HepG2 (cell line): ENCODE results near the gene TBCD. TPM values are rescaled to one million over a fixed set of nuclear protein-coding genes. Genes with fewer than 3 reads are reported as not detected.
A peak's percentile ranks its signal among the peaks of the same experiment; 100 is the strongest.

Source experiments
- EHMT2 ChIP-seq: fragments of 200-600 bp; sonication (generic); IDR thresholded peaks from 2 replicates; pipeline ENCODE4 v1.7.0; 2017; ENCODE audit warnings: antibody characterized with exemption, low read depth, low read length, borderline replicate concordance
- GTF3A ChIP-seq: sonication (generic); formaldehyde crosslinking; conservative IDR thresholded peaks from 2 replicates; pipeline ENCODE4 v1.4.0; 2020; ENCODE audit warnings: mild to moderate bottlenecking, missing genetic modification reagents
- HDAC2 ChIP-seq: sonication (generic); formaldehyde crosslinking; IDR thresholded peaks from 2 replicates; pipeline ENCODE4 v1.4.0; 2020; ENCODE audit warnings: missing genetic modification reagents
- MEIS1 ChIP-seq: sonication (generic); formaldehyde crosslinking; IDR thresholded peaks from 2 replicates; pipeline ENCODE4 v1.9.0; 2021; ENCODE audit warnings: mild to moderate bottlenecking, missing genetic modification reagents, moderate library complexity, borderline replicate concordance
- PCBP2 ChIP-seq: fragments of 200-400 bp; formaldehyde crosslinking; optimal IDR thresholded peaks from 2 replicates; pipeline ENCODE3; 2018; ENCODE audit warnings: low read length, low read depth; ENCODE audit not compliant: poor library complexity, severe bottlenecking
- PLRG1 ChIP-seq: fragments of 450-650 bp; conservative IDR thresholded peaks from 2 replicates; pipeline ENCODE4 v1.6.1; 2016
- POLR2G ChIP-seq: fragments of 200-400 bp; formaldehyde crosslinking; IDR thresholded peaks from 2 replicates; pipeline ENCODE4 v1.6.1; 2018; ENCODE audit warnings: mild to moderate bottlenecking, low read depth, low read length, moderate library complexity
- REL ChIP-seq: sonication (generic); formaldehyde crosslinking; conservative IDR thresholded peaks from 2 replicates; pipeline ENCODE4 v1.8.0; 2022; ENCODE audit warnings: mild to moderate bottlenecking, missing genetic modification reagents, moderate library complexity
- REPIN1 ChIP-seq: sonication (generic); formaldehyde crosslinking; IDR thresholded peaks from 2 replicates; pipeline ENCODE4 v1.8.0; 2022; ENCODE audit warnings: missing genetic modification reagents, low read depth, mild to moderate bottlenecking, borderline replicate concordance
- SATB2 ChIP-seq: sonication (generic); formaldehyde crosslinking; IDR thresholded peaks from 2 replicates; pipeline ENCODE4 v1.5.0; 2020; ENCODE audit warnings: missing genetic modification reagents
- SP1 ChIP-seq, 2 experiments: fragments of 450-650 bp in 1 of 2; sonication (generic) in 1 of 2; formaldehyde crosslinking in 1 of 2; IDR thresholded peaks; 2 replicates each; pipeline versions ENCODE4 v1.4.0 to v1.6.1; 2016 to 2020; ENCODE audit warnings: missing genetic modification reagents in 1 of 2
- SP4 ChIP-seq: sonication (generic); formaldehyde crosslinking; IDR thresholded peaks from 2 replicates; pipeline ENCODE4 v1.8.1; 2023; ENCODE audit warnings: mild to moderate bottlenecking, missing genetic modification reagents
- ZBTB42 ChIP-seq: sonication (generic); formaldehyde crosslinking; IDR thresholded peaks from 2 replicates; pipeline ENCODE4 v1.5.0; 2020; ENCODE audit warnings: mild to moderate bottlenecking, missing genetic modification reagents
- ZBTB7A ChIP-seq: sonication (generic); formaldehyde crosslinking; IDR thresholded peaks from 2 replicates; pipeline ENCODE4 v1.8.0; 2022; ENCODE audit warnings: mild to moderate bottlenecking, missing genetic modification reagents
- ZC3H13 ChIP-seq: sonication (generic); formaldehyde crosslinking; IDR thresholded peaks from 2 replicates; pipeline ENCODE4 v1.8.1; 2023; ENCODE audit warnings: mild to moderate bottlenecking, missing genetic modification reagents, moderate library complexity
- ZNF570 ChIP-seq: sonication (generic); formaldehyde crosslinking; IDR thresholded peaks from 2 replicates; pipeline ENCODE4 v1.4.0; 2020; ENCODE audit warnings: mild to moderate bottlenecking, missing genetic modification reagents, borderline replicate concordance
- ZNF589 ChIP-seq: sonication (generic); formaldehyde crosslinking; conservative IDR thresholded peaks from 2 replicates; pipeline ENCODE4 v1.8.0; 2022; ENCODE audit warnings: mild to moderate bottlenecking, moderate library complexity, missing genetic modification reagents
- ZNF619 ChIP-seq: sonication (generic); formaldehyde crosslinking; IDR thresholded peaks from 2 replicates; pipeline ENCODE4 v1.4.0; 2020; ENCODE audit warnings: mild to moderate bottlenecking, missing genetic modification reagents
- ZSCAN30 ChIP-seq: sonication (generic); formaldehyde crosslinking; IDR thresholded peaks from 2 replicates; pipeline ENCODE4 v1.5.0; 2020; ENCODE audit warnings: mild to moderate bottlenecking, missing genetic modification reagents
- polyA plus RNA-seq, 8 experiments: library from polyadenylated mRNA; depleted of rRNA in 3 of 8; stranded (reverse) in 7 of 8; unstranded in 1 of 8; fragments of >200 nt; fragmentation: Illumina TruSeq in 4 of 8; extraction: Trizol in 4 of 8; gene quantifications; 2 replicates each; pipeline versions ENCODE4 v1.2.1 to v1.2.3, GENCODE V29; 2011 to 2016; ENCODE audit warnings: low read depth in 4 of 8, missing spikeins in 1 of 8, mixed read lengths in 1 of 8; ENCODE audit not compliant: insufficient read depth in 1 of 8
- total RNA-seq, 5 experiments: library from RNA; depleted of rRNA; stranded (reverse); fragments of >200 nt; fragmentation: Illumina TruSeq; extraction: Trizol; gene quantifications; 2 replicates each; pipeline ENCODE4 v1.2.3, GENCODE V29; 2016; ENCODE audit warnings: low read depth in 1 of 5
- TF ChIP-seq, protein P1 (sequence below): sonication (generic); formaldehyde crosslinking; IDR thresholded peaks from 2 replicates; pipeline ENCODE4 v1.5.0; 2020; ENCODE audit warnings: missing genetic modification reagents
- TF ChIP-seq, protein P2 (sequence below): sonication (generic); formaldehyde crosslinking; IDR thresholded peaks from 2 replicates; pipeline ENCODE4 v1.4.0; 2020; ENCODE audit warnings: mild to moderate bottlenecking, missing genetic modification reagents

Gene TBCD
- total and polyA plus RNA-seq, 2 of the 13 experiments (the other 11 are each of a cell fraction or from before 2014, with no cell fraction given): 33.9 to 54.8 TPM

DNA sequence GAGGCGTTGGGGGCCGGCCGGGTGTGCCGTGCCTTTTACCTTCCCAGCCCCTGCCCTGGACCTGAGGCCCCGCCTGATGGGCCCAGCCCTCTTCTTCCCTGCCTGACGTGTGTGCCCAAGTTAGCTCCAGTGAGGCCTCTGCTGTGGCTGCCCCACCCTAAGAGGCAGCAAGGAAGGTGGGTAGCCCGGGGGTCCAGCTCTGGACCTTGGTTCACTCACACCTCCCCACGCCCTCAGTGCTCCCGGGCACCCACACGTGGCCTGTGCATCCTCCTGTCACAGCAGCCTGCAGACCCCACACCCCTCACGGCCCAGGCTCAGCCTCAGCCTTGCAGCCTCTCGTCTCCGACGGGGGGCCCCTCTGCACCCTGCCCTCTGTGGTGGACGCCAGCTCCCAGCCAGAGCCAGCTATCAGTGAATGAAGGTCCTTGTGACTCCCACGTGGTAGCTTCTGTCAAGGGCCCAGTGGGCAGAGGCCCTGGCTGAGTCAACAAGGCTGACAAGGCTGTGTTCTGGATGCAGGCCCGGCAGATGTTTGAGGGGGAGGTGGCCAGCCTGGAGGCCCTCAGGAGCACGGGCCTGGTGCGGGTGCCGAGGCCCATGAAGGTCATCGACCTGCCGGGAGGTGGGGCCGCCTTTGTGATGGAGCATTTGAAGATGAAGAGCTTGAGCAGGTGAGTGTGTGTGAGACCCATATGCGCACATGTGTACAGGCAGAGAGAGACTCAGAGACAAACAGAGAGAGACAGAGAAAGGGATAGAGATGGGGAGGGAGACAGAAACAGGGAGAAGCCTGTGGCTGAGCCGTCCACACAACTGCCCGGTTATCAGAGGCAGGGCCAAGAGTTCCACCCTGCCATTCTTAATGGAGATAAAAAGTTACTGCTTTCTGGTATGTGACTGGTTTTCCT, 13.6 kb upstream of the TBCD start (continued):
- TF ChIP-seq, protein P1, sequence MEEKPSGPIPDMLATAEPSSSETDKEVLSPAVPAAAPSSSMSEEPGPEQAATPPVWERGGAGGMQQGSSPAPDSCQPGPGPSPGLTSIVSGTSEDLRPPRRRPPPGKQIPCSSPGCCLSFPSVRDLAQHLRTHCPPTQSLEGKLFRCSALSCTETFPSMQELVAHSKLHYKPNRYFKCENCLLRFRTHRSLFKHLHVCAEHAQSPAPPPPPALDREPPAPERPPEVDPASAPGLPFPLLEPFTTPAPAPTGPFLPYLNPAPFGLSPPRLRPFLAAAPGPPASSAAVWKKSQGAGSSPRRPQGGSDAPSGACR: peak; percentile 99
- TF ChIP-seq ZBTB7A (CRISPR knock-in tag) (peak; percentile 96), SP1 (IDR thresholded peaks at IDR 0.05) (no peak), SP1 (CRISPR knock-in tag; IDR thresholded peaks at IDR 0.05) (peak; percentile 67; the same call in 1 of the 2 replicates), HDAC2 (peak; percentile 99), REL (CRISPR knock-in tag) (peak; percentile 96), SATB2 (peak; percentile 97), EHMT2 (no peak), ZBTB42 (CRISPR knock-in tag) (peak; percentile 100), PCBP2 (no peak), MEIS1 (peak; percentile 99), PLRG1 (no peak), SP4 (CRISPR knock-in tag) (peak; percentile 96), ZC3H13 (CRISPR knock-in tag) (peak; percentile 98), ZSCAN30 (CRISPR knock-in tag) (0 out of 2 replicates have a peak, but pooled peaks have one; percentile 95), GTF3A (CRISPR knock-in tag) (peak; percentile 99), POLR2G (peak; percentile 68), REPIN1 (CRISPR knock-in tag) (peak; percentile 100), ZNF619 (CRISPR knock-in tag) (0 out of 2 replicates have a peak, but pooled peaks have one; percentile 79), ZNF589 (CRISPR knock-in tag) (peak; percentile 99), ZNF570 (CRISPR knock-in tag) (peak; percentile 98; the same call in 1 of the 2 replicates)
- TF ChIP-seq, protein P2, sequence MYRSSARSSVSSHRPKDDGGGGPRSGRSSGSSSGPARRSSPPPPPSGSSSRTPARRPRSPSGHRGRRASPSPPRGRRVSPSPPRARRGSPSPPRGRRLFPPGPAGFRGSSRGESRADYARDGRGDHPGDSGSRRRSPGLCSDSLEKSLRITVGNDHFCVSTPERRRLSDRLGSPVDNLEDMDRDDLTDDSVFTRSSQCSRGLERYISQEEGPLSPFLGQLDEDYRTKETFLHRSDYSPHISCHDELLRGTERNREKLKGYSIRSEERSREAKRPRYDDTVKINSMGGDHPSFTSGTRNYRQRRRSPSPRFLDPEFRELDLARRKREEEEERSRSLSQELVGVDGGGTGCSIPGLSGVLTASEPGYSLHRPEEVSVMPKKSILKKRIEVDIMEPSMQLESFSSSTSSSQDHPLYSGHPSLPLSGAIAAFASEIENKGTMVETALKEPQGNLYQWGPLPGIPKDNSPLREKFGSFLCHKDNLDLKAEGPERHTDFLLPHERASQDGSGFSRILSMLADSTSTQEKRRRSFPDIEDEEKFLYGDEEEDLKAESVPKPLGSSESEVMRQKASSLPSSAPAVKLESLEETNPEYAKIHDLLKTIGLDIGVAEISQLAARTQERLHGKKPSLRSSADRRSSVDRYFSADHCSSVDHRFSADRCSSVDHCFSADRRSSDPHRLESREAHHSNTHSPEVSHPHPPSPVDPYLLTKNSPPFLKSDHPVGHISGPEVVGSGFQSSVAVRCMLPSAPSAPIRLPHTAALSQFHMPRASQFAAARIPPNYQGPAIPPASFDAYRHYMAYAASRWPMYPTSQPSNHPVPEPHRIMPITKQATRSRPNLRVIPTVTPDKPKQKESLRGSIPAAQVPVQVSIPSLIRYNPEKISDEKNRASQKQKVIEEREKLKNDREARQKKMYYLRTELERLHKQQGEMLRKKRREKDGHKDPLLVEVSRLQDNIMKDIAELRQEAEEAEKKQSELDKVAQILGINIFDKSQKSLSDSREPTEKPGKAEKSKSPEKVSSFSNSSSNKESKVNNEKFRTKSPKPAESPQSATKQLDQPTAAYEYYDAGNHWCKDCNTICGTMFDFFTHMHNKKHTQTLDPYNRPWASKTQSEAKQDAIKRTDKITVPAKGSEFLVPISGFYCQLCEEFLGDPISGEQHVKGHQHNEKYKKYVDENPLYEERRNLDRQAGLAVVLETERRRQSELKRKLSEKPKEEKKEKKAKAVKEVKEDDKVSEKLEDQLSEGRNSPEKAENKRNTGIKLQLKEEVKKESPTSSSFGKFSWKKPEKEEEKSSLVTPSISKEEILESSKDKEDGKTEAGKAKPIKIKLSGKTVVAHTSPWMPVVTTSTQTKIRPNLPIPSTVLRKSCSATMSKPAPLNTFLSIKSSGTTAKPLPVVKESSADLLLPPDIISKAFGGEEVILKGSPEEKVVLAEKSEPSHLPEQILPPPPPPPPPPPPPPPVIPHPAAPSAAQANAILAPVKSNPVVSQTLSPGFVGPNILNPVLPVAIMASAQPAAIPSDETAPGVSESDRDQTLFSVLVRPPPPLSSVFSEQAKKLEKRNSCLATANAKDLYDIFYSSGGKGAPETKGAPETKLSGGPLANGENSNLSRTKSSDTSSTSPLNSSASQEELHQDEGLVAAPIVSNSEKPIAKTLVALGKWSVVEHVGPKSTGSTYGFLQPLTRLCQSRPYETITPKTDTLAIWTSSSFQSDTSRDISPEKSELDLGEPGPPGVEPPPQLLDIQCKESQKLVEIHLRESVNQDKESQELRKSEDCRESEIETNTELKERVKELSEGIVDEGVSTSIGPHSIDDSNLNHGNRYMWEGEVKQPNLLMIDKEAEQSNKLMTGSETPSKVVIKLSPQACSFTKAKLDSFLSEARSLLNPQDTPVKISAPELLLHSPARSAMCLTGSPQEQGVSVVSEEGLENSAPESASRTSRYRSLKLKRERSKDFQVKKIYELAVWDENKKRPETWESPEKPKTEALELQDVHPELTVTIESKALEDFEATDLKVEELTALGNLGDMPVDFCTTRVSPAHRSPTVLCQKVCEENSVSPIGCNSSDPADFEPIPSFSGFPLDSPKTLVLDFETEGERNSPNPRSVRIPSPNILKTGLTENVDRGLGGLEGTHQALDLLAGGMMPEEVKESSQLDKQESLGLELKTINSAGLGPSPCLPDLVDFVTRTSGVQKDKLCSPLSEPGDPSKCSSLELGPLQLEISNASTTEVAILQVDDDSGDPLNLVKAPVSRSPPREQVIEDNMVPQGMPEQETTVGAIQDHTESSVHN (CRISPR knock-in tag): peak; percentile 100
